HEK293 (cell line): Measurements from ENCODE around the gene KPNA3.
A peak's percentile ranks its signal among the peaks of the same experiment; 100 is the strongest.

ENCODE experiments used
- CTCF ChIA-PET: fragments of 350-600 bp; formaldehyde crosslinking; extraction: SDS; loops from one replicate; lab custom pipeline; 2021; ENCODE audit warnings: antibody characterized with exemption; lab: Yijun Ruan, JAX
- POLR2A ChIA-PET: fragments of 300-600 bp; formaldehyde crosslinking; extraction: SDS; loops from one replicate; lab custom pipeline; 2020; ENCODE audit warnings: antibody characterized with exemption, inconsistent platforms; lab: Yijun Ruan, JAX
- H3K27ac ChIP-seq: fragments of 200-500 bp; sonication (Bioruptor generic); 2 replicates; pipeline ENCODE4 v1.5.1; 2014; ENCODE audit warnings: low read depth, low read length, control low read depth, inconsistent platforms; ENCODE audit errors: extremely low read depth
- H3K36me3 ChIP-seq, 2 experiments: fragments of 200-500 bp in 1 of 2; sonication (Bioruptor generic) in 1 of 2; 1 replicate in 1 of 2; 2 replicates in 1 of 2; pipeline ENCODE4 v1.5.1; 2014 to 2017; ENCODE audit warnings: inconsistent platforms in 2 of 2, low read length in 2 of 2; ENCODE audit not compliant: control insufficient read depth in 2 of 2, insufficient read depth in 1 of 2
- H3K4me1 ChIP-seq: fragments of 200-500 bp; sonication (Bioruptor generic); 2 replicates; pipeline ENCODE4 v1.5.1; 2014; ENCODE audit warnings: mild to moderate bottlenecking, low read length, inconsistent platforms; ENCODE audit not compliant: control insufficient read depth, insufficient read depth
- H3K4me3 ChIP-seq: 2 replicates; pipeline ENCODE4 v1.5.1; 2011; ENCODE audit warnings: low read depth, mild to moderate bottlenecking, control low read depth, low read length, moderate library complexity
- H3K9me3 ChIP-seq: fragments of 200-500 bp; sonication (Bioruptor generic); 2 replicates; pipeline ENCODE4 v1.5.1; 2014; ENCODE audit warnings: low read depth, low read length, inconsistent platforms; ENCODE audit not compliant: control insufficient read depth, insufficient read depth
- HIC1 ChIP-seq: fragments of 450-650 bp; formaldehyde crosslinking; IDR thresholded peaks from 2 replicates; pipeline ENCODE4 v1.5.1; 2016; ENCODE audit warnings: missing biosample characterization, missing genetic modification characterization
- KLF10 ChIP-seq: fragments of 450-650 bp; IDR thresholded peaks from 2 replicates; pipeline ENCODE4 v1.5.1; 2018; ENCODE audit warnings: missing biosample characterization, mild to moderate bottlenecking, missing genetic modification characterization
- MZF1 ChIP-seq: fragments of 450-650 bp; formaldehyde crosslinking; IDR thresholded peaks from 2 replicates; pipeline ENCODE4 v1.5.1; 2017; ENCODE audit warnings: missing biosample characterization, missing genetic modification characterization, borderline replicate concordance
- OSR2 ChIP-seq: fragments of 450-650 bp; formaldehyde crosslinking; IDR thresholded peaks from 2 replicates; pipeline ENCODE4 v1.5.1; 2016; ENCODE audit warnings: missing biosample characterization, missing genetic modification characterization
- RBAK ChIP-seq: fragments of 450-650 bp; formaldehyde crosslinking; IDR thresholded peaks from 2 replicates; pipeline ENCODE4 v1.5.1; 2016; ENCODE audit warnings: missing biosample characterization, missing genetic modification characterization
- ZBTB17 ChIP-seq: fragments of 450-650 bp; formaldehyde crosslinking; IDR thresholded peaks from 2 replicates; pipeline ENCODE4 v1.5.1; 2016; ENCODE audit warnings: missing biosample characterization, missing genetic modification characterization
- ZNF121 ChIP-seq: fragments of 450-650 bp; formaldehyde crosslinking; IDR thresholded peaks from 2 replicates; pipeline ENCODE4 v1.5.1; 2016; ENCODE audit warnings: missing biosample characterization, missing genetic modification characterization
- ZNF174 ChIP-seq: fragments of 450-650 bp; formaldehyde crosslinking; IDR thresholded peaks from 2 replicates; pipeline ENCODE4 v1.5.0; 2017; ENCODE audit warnings: missing biosample characterization, mild to moderate bottlenecking, missing genetic modification characterization
- ZNF37A ChIP-seq: fragments of 450-650 bp; IDR thresholded peaks from 2 replicates; pipeline ENCODE4 v1.5.1; 2018; ENCODE audit warnings: missing biosample characterization, missing genetic modification characterization
- ZNF514 ChIP-seq: fragments of 450-650 bp; formaldehyde crosslinking; IDR thresholded peaks from 2 replicates; pipeline ENCODE4 v1.5.1; 2016; ENCODE audit warnings: missing biosample characterization, missing genetic modification characterization
- ZNF548 ChIP-seq: fragments of 450-650 bp; formaldehyde crosslinking; IDR thresholded peaks from 2 replicates; pipeline ENCODE4 v1.5.1; 2016; ENCODE audit warnings: missing biosample characterization, missing genetic modification characterization
- ZNF596 ChIP-seq: fragments of 450-650 bp; IDR thresholded peaks from 2 replicates; pipeline ENCODE4 v1.5.0; 2018; ENCODE audit warnings: missing biosample characterization, mild to moderate bottlenecking, missing genetic modification characterization, moderate library complexity
- ZNF660 ChIP-seq: fragments of 450-650 bp; IDR thresholded peaks from 2 replicates; pipeline ENCODE4 v1.5.1; 2018; ENCODE audit warnings: missing biosample characterization, mild to moderate bottlenecking, missing genetic modification characterization
- ZNF692 ChIP-seq: fragments of 450-650 bp; formaldehyde crosslinking; IDR thresholded peaks from 2 replicates; pipeline ENCODE4 v1.5.1; 2016; ENCODE audit warnings: missing biosample characterization, missing genetic modification characterization
- ZNF747 ChIP-seq: fragments of 450-650 bp; formaldehyde crosslinking; IDR thresholded peaks from 2 replicates; pipeline ENCODE4 v1.5.1; 2016; ENCODE audit warnings: missing biosample characterization, missing genetic modification characterization
- ZNF785 ChIP-seq: fragments of 450-650 bp; formaldehyde crosslinking; IDR thresholded peaks from 2 replicates; pipeline ENCODE4 v1.5.1; 2016; ENCODE audit warnings: missing biosample characterization, missing genetic modification characterization
- ZNF792 ChIP-seq: fragments of 450-650 bp; formaldehyde crosslinking; IDR thresholded peaks from 2 replicates; pipeline ENCODE4 v1.5.1; 2016; ENCODE audit warnings: missing biosample characterization, missing genetic modification characterization
- TF ChIP-seq, protein P1 (sequence below): fragments of 450-650 bp; formaldehyde crosslinking; optimal IDR thresholded peaks from 2 replicates; pipeline ENCODE3; 2016; ENCODE audit warnings: missing biosample characterization, mild to moderate bottlenecking, missing genetic modification characterization

Gene KPNA3

DNA sequence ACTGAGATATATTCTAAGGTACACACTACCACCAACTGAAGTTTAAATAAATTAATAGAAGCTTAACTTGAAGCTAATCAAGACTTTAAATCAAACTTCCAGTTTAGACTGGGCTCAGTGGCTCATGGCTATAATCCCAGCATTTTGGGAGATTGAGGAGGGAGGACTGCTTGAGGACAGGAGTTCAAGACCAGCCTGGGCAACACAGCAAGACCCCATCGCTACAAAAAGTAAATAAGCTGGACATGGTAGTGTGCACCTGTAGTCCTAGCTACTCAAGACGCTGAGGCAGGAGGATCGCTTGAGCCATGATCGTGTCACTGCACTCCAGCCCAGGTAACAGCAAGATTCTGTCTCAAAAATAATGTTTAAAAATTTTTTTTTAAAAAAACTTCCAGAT lies 8.6 kb downstream of the KPNA3 start:
- peaks cover 11% of the 10 kb centered on the region; the same call in 1 of the 2 replicates for H3K4me1 ChIP-seq
- CTCF ChIA-PET = interaction anchor here (0.6 kb wide), 1 partner anchor 115 kb away, joined by 3 read pairs; no protein-coding TSS in a partner anchor
- TF ChIP-seq ZNF660 (no peak), ZNF121 (tag by site-specific recombination) (peak; percentile 94)

DNA sequence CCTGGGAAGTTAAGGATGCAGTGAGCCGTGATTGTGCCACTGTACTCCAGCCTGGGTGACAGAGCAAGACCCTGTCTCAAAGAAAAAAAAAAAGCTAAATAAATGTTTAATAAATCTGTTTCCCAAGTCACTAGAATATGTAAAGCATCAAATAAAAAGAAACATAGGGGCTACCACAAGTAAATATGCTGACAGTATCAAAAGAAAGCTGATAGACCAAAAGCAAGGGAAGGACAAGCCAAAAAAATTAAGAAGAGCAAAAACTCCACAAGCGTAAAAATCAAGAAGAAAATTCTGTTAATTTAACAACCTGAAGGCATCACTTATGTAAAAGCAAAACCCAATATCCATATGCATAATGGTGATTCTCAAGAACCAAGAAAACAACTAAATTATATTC lies 9.7 kb downstream of the KPNA3 start:
- CTCF ChIA-PET = interaction anchor here (0.6 kb wide), 1 partner anchor 53 kb away, joined by 3 read pairs; no protein-coding TSS in a partner anchor

More for the DNA sequence above, 8.6 kb downstream of the KPNA3 start:
- POLR2A ChIA-PET = no interaction called here
- Histone ChIP-seq H3K27ac (no peak overlapping the region), H3K4me3 (no peak overlapping the region), H3K36me3 (no peaks in the 10 kb centered on the region), H3K9me3 (no peaks in the 10 kb centered on the region)

DNA sequence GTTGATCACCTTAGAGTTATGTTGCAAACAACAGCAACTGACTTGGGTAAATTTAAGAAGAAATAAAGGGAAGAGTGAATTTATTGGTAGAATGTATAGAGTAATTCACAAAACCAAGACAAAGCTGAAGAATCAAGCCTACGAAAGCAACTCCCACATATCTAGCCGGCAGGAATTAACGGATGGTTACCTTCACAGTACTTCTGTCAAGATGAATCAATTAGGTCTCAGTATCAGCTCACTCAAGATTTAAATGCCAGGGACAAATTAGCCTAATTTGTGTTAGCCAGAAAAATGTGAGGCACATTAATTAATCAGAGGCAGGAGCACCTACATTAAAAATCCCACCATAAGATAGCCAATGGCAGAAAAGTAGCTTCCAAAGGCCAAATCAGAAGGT lies 10.7 kb downstream of the KPNA3 start:
- ChIA-PET POLR2A (interaction anchor here (1.9 kb wide), 1 partner anchor 11 kb away, joined by 7 read pairs; the partner anchor contains the start of gene KPNA3), CTCF (interaction anchor here (0.8 to 1.4 kb wide), 2 partner anchors 10 to 18 kb away, joined by 3 to 6 read pairs; no protein-coding TSS in a partner anchor)
- H3K27ac ChIP-seq = no peak overlapping the region
- no peak overlapping the region for H3K4me3 ChIP-seq
- TF ChIP-seq MZF1 (tag by site-specific recombination) = no peak
- no peak for TF ChIP-seq ZNF792 (tag by site-specific recombination)
- no peak for TF ChIP-seq OSR2 (tag by site-specific recombination)
- no peak for TF ChIP-seq HIC1 (tag by site-specific recombination)
- H3K9me3 ChIP-seq = no peaks in the 10 kb centered on the region
- H3K4me1 ChIP-seq = peaks cover 11% of the 10 kb centered on the region; the same call in 1 of the 2 replicates
- H3K36me3 ChIP-seq = no peaks in the 10 kb centered on the region

More for the DNA sequence above, 9.7 kb downstream of the KPNA3 start:
- H3K4me3 ChIP-seq = no peak overlapping the region
- POLR2A ChIA-PET = interaction anchor here (1.9 kb wide), 1 partner anchor 10 kb away, joined by 7 read pairs; the partner anchor contains the start of gene KPNA3
- peaks cover 11% of the 10 kb centered on the region; the same call in 1 of the 2 replicates for H3K4me1 ChIP-seq
- no peaks in the 10 kb centered on the region for H3K9me3 ChIP-seq
- H3K27ac ChIP-seq = no peak overlapping the region
- H3K36me3 ChIP-seq = no peaks in the 10 kb centered on the region
- TF ChIP-seq ZNF514 (tag by site-specific recombination) = no peak
- TF ChIP-seq RBAK (tag by site-specific recombination) = no peak
- no peak for TF ChIP-seq ZNF37A (tag by site-specific recombination)
- no peak for TF ChIP-seq ZNF692 (tag by site-specific recombination)
- TF ChIP-seq, protein P1, sequence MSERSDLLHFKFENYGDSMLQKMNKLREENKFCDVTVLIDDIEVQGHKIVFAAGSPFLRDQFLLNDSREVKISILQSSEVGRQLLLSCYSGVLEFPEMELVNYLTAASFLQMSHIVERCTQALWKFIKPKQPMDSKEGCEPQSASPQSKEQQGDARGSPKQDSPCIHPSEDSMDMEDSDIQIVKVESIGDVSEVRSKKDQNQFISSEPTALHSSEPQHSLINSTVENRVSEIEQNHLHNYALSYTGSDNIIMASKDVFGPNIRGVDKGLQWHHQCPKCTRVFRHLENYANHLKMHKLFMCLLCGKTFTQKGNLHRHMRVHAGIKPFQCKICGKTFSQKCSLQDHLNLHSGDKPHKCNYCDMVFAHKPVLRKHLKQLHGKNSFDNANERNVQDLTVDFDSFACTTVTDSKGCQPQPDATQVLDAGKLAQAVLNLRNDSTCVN (tag by site-specific recombination) = no peak
- TF ChIP-seq ZNF548 = no peak
- TF ChIP-seq ZNF596 = no peak
- no peak for TF ChIP-seq KLF10 (tag by site-specific recombination)
- no peak for TF ChIP-seq ZNF785
- no peak for TF ChIP-seq ZNF747 (tag by site-specific recombination)
- no peak for TF ChIP-seq ZBTB17
- no peak for TF ChIP-seq ZNF174 (tag by site-specific recombination)
- TF ChIP-seq, all 188 proteins: peak for 0
